RWPE2 (cell line): ENCODE data around the gene ESR2.

Experiments used
- ATAC-seq: fragments of 200-7000 bp; cut with Tn5 transposase; 3 replicates; pipeline ENCODE4 v1.9.1; 2021; ENCODE audit warnings: low read depth
- DNase-seq: peaks from one replicate; pipeline ENCODE4 v3.0.0-alpha.2; 2020; ENCODE audit warnings: low spot score
- H3K27ac ChIP-seq: fragments of 450-650 bp; 2 replicates; pipeline ENCODE4 v1.5.1; 2017; ENCODE audit warnings: mild to moderate bottlenecking; ENCODE audit not compliant: poor library complexity, severe bottlenecking
- H3K27me3 ChIP-seq: fragments of 250-450 bp; sonication (Bioruptor Pico); 2 replicates; pipeline ENCODE4 v1.5.1; 2021; ENCODE audit warnings: mild to moderate bottlenecking, moderate library complexity; ENCODE audit not compliant: insufficient read depth, poor library complexity, severe bottlenecking
- H3K36me3 ChIP-seq: fragments of 250-450 bp; sonication (Bioruptor Pico); 2 replicates; pipeline ENCODE4 v1.5.1; 2020; ENCODE audit warnings: low read depth, mild to moderate bottlenecking, moderate library complexity
- H3K4me1 ChIP-seq: fragments of 250-450 bp; sonication (Bioruptor Pico); 2 replicates; pipeline ENCODE4 v1.5.1; 2021; ENCODE audit warnings: mild to moderate bottlenecking, moderate library complexity; ENCODE audit not compliant: insufficient read depth, poor library complexity, severe bottlenecking
- H3K4me3 ChIP-seq: fragments of 250-450 bp; sonication (Bioruptor Pico); 2 replicates; pipeline ENCODE4 v1.5.1; 2021; ENCODE audit warnings: mild to moderate bottlenecking, moderate library complexity; ENCODE audit not compliant: severe bottlenecking
- H3K9me3 ChIP-seq: fragments of 250-450 bp; sonication (Bioruptor Pico); 2 replicates; pipeline ENCODE4 v1.5.1; 2021; ENCODE audit warnings: mild to moderate bottlenecking, moderate library complexity; ENCODE audit not compliant: severe bottlenecking
- TF ChIP-seq, protein P1 (sequence below): fragments of 450-650 bp; IDR thresholded peaks from one replicate; pipeline ENCODE4 v1.5.1; 2017; ENCODE audit warnings: mild to moderate bottlenecking, moderate library complexity; ENCODE audit not compliant: poor library complexity, severe bottlenecking

The ESR2 gene

DNA sequence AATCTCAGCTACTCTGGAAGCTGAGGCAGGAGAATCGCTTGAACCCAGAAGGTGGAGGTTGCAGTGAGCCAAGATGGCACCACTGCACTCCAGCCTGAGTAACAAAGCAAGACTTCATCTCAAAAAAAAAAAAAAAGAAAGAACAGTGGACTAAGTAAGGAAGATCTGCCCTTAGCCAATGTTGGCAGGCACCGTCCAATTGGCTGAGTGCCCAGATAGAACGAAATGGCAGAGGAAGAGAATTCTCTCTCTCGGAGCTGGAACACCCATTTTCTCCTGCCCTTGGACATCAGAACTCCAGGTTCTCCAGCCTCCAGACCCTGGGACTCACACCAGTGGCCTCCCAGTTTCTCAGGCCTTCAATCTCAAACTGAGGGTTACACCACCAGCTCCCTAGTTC lies 49.9 kb downstream of the ESR2 start:
- DNase-seq = no peak
- Histone ChIP-seq H3K27me3 (no peaks in the 10 kb centered on the region), H3K4me3 (no peak overlapping the region), H3K36me3 (no peaks in the 10 kb centered on the region), H3K9me3 (no peaks in the 10 kb centered on the region), H3K27ac (no peak overlapping the region), H3K4me1 (no peaks in the 10 kb centered on the region)
- TF ChIP-seq, protein P1, sequence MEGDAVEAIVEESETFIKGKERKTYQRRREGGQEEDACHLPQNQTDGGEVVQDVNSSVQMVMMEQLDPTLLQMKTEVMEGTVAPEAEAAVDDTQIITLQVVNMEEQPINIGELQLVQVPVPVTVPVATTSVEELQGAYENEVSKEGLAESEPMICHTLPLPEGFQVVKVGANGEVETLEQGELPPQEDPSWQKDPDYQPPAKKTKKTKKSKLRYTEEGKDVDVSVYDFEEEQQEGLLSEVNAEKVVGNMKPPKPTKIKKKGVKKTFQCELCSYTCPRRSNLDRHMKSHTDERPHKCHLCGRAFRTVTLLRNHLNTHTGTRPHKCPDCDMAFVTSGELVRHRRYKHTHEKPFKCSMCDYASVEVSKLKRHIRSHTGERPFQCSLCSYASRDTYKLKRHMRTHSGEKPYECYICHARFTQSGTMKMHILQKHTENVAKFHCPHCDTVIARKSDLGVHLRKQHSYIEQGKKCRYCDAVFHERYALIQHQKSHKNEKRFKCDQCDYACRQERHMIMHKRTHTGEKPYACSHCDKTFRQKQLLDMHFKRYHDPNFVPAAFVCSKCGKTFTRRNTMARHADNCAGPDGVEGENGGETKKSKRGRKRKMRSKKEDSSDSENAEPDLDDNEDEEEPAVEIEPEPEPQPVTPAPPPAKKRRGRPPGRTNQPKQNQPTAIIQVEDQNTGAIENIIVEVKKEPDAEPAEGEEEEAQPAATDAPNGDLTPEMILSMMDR = no peak
- ATAC-seq = no peak

DNA sequence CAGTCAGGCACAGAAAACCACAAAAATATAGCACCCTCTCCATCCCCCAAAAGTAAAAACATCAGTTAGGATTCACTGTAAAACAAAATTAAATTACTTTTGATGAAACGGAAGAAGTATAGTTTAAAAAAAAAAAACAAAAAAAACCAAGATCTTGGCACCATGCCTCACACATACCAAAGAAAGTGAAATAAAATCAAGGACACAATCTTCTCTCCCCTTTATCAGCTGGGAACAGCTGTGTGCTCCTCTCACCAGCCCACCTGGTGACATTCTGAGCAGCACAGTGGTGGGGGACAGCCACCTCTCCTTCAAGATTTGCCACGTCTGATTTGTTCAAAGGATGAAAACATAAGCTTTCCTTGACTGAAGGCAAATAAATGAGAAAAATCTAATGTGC lies 55.5 kb downstream of the ESR2 start:
- Histone ChIP-seq H3K27ac (no peak overlapping the region), H3K27me3 (no peaks in the 10 kb centered on the region), H3K4me1 (no peaks in the 10 kb centered on the region), H3K36me3 (no peaks in the 10 kb centered on the region), H3K9me3 (no peaks in the 10 kb centered on the region), H3K4me3 (no peak overlapping the region)
- TF ChIP-seq, protein P1 = no peak
- no peak for ATAC-seq
- no peak for DNase-seq

DNA sequence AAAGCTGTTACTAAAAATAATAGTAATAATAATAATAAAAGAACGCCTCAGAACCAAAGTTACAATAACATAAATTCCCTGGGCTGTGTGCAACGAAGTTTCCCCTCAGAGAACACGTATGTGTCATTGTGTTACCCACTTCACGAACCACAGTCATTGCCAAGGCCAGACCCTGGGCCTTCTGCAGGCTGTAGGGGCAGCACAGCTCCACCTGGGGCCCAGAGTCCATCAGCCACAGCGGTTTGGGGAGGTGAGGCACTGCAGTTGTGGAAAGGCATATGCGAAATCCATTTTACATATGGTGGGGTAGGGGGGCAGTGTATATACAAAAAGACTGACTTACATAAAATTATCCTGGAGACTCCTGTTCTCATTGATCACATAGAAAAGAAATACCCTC lies 56.1 kb downstream of the ESR2 start:
- no peak overlapping the region for H3K27ac ChIP-seq

DNA sequence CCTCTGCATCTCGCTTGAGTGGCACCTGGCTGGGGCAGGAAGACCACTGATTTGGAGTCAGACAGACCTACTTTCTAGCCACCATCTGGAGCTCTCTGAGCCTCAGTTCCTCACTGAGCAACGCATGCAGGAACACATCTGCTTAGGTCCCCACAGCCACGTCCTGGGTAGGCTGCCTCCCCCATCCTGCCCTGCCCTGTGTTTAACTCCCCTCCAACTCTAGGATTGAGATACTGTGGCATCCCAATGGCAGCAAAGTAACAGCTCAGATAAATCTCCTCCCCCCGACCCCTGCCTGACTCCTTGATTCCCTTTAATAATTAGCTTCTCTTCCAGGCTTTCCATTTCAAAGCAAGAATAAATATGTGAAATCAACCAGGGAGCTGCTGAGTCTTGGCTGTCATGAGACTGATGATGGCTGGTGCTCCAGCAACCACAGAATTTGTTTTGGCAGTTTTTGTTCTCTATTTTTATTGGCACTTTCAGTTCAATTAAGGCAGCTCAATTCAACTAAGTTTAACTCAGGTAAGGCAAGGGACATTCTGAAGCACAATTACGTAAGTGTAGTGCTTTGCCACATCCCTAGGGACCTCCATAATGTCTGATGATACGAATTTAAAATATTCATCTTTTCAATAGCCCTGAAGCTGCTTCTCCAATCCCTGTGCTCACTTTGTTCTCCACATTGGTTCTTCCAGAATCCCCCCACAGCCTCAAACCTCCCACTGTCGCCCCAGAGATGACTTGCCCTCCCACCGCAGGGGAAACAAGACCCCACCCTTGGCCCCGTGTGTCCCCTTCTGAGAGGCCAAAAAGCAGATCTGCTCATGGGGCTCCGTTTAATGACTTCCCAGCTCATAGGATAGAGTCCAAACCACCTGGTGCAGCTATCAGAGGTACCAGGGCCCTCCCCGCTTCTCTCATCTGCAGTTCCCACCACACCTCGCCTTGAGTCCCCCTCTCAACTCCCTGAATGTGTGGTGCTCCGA lies 58.2 kb downstream of the ESR2 start:
- H3K36me3 ChIP-seq = no peaks in the 10 kb centered on the region
- no peak overlapping the region for H3K4me3 ChIP-seq
- H3K4me1 ChIP-seq = no peaks in the 10 kb centered on the region
- no peaks in the 10 kb centered on the region for H3K27me3 ChIP-seq
- H3K27ac ChIP-seq = no peak overlapping the region
- ATAC-seq (no peak), DNase-seq (no peak)
- H3K9me3 ChIP-seq = no peaks in the 10 kb centered on the region
- TF ChIP-seq, protein P1 = no peak

More for the DNA sequence above, 56.1 kb downstream of the ESR2 start:
- Histone ChIP-seq H3K27me3 (no peaks in the 10 kb centered on the region), H3K9me3 (no peaks in the 10 kb centered on the region), H3K4me3 (no peak overlapping the region), H3K36me3 (no peaks in the 10 kb centered on the region), H3K4me1 (no peaks in the 10 kb centered on the region)
- no peak for ATAC-seq
- no peak for DNase-seq
- TF ChIP-seq, protein P1 = no peak
